NK-92 (cell line): ENCODE measurements around the gene CD58.

Source experiments
- DNase-seq: peaks from one replicate; lab custom pipeline; 2025; ENCODE audit not compliant: unreplicated experiment; lab: John Stamatoyannopoulos, UW

CD58 gene

GRCh38 chr1:116544588-116545358 lies 26.1 kb downstream of the CD58 start:
- DNase-seq, result no peak

GRCh38 chr1:116540088-116540487 lies 30.7 kb downstream of the CD58 start:
- no peak for DNase-seq

GRCh38 chr1:116538544-116538943 lies 32.3 kb downstream of the CD58 start:
- DNase-seq, result no peak

GRCh38 chr1:116537898-116538297 lies 32.9 kb downstream of the CD58 start:
- no peak for DNase-seq

- no peak for DNase-seq
Observed at GRCh38 chr1:116537040-116537831, 33.6 kb downstream of the CD58 start.

- DNase-seq, result no peak
Observed at GRCh38 chr1:116534014-116534739, 36.6 kb downstream of the CD58 start.

- no peak for DNase-seq
Observed at GRCh38 chr1:116533429-116533820, 37.4 kb downstream of the CD58 start.

GRCh38 chr1:116532671-116533428 lies 38.0 kb downstream of the CD58 start:
- DNase-seq, result no peak

- no peak for DNase-seq
Observed at GRCh38 chr1:116531917-116532316, 38.9 kb downstream of the CD58 start.

GRCh38 chr1:116529681-116530080 lies 41.1 kb downstream of the CD58 start:
- DNase-seq, result no peak

GRCh38 chr1:116529199-116529631 lies 41.6 kb downstream of the CD58 start:
- DNase-seq, result no peak

GRCh38 chr1:116528329-116529083 lies 42.3 kb downstream of the CD58 start:
- DNase-seq, result no peak

- DNase-seq, result no peak
Observed at GRCh38 chr1:116525440-116525839, 45.4 kb downstream of the CD58 start.

- DNase-seq, result no peak
Observed at GRCh38 chr1:116521186-116521585, 49.6 kb downstream of the CD58 start.

GRCh38 chr1:116518400-116518799 lies 52.4 kb downstream of the CD58 start:
- no peak for DNase-seq

- DNase-seq, result no peak
Observed at GRCh38 chr1:116516631-116517030, 54.2 kb downstream of the CD58 start.

GRCh38 chr1:116515702-116516101 lies 55.1 kb downstream of the CD58 start:
- DNase-seq, result no peak

- no peak for DNase-seq
Observed at GRCh38 chr1:116514708-116515525, 55.9 kb downstream of the CD58 start.

- DNase-seq, result no peak
Observed at GRCh38 chr1:116513956-116514355, 56.9 kb downstream of the CD58 start.
